CD14-positive monocyte (primary cell): ENCODE measurements around the gene HLA-DOB. TPM values are rescaled to one million over a fixed set of nuclear protein-coding genes. Genes with fewer than 3 reads are reported as not detected.

ENCODE experiments used
- DNase-seq, 3 donors: peaks; one replicate each; pipeline ENCODE4 v3.0.0-alpha.2; 2011 to 2022
- H2AFZ ChIP-seq: 2 replicates; pipeline ENCODE4 v1.6.0; 2012; ENCODE audit warnings: mild to moderate bottlenecking, low read depth, low read length, inconsistent platforms; ENCODE audit not compliant: insufficient read depth, poor library complexity, severe bottlenecking
- H3K27ac ChIP-seq, 2 donors: 1 replicate in 1 of 2; 2 replicates in 1 of 2; pipeline ENCODE4 v1.5.1; 2012 to 2013; ENCODE audit warnings: low read length in 2 of 2, control low read depth in 1 of 2, inconsistent platforms in 1 of 2, low read depth in 1 of 2, mild to moderate bottlenecking in 1 of 2
- H3K27me3 ChIP-seq, 2 donors: one replicate each; pipeline versions ENCODE4 v1.6.0 to v1.6.1; 2011 to 2013; ENCODE audit warnings: low read length in 2 of 2; ENCODE audit not compliant: control insufficient read depth in 2 of 2, insufficient read depth in 2 of 2
- H3K36me3 ChIP-seq, 2 donors: replicated peaks in 1 of 2; 1 replicate in 1 of 2; 2 replicates in 1 of 2; pipeline versions ENCODE4 v1.5.1 to v1.6.1; 2012 to 2013; ENCODE audit warnings: low read length in 2 of 2, control low read depth in 1 of 2, inconsistent platforms in 1 of 2, mild to moderate bottlenecking in 1 of 2; ENCODE audit not compliant: insufficient read depth in 2 of 2, control insufficient read depth in 1 of 2
- H3K4me1 ChIP-seq, 2 donors: 1 replicate in 1 of 2; 2 replicates in 1 of 2; pipeline versions ENCODE4 v1.5.1 to v1.6.1; 2012 to 2013; ENCODE audit warnings: low read length in 2 of 2, control low read depth in 1 of 2, inconsistent platforms in 1 of 2, mild to moderate bottlenecking in 1 of 2, moderate library complexity in 1 of 2; ENCODE audit not compliant: insufficient read depth in 2 of 2, control insufficient read depth in 1 of 2
- H3K4me2 ChIP-seq: replicated peaks from 2 replicates; pipeline ENCODE3; 2012; ENCODE audit warnings: low read length, moderate library complexity, mild to moderate bottlenecking; ENCODE audit not compliant: poor library complexity, severe bottlenecking; ENCODE audit errors: extremely low read depth
- H3K4me3 ChIP-seq, 3 experiments: fragments of 200-600 bp in 1 of 3; sonication (generic) in 1 of 3; replicated peaks in 1 of 3; 1 replicate in 2 of 3; 2 replicates in 1 of 3; pipeline ENCODE4 v1.5.1; 2011 to 2013; ENCODE audit warnings: low read length in 3 of 3, mild to moderate bottlenecking in 3 of 3, control low read depth in 2 of 3, low read depth in 2 of 3, inconsistent platforms in 1 of 3, moderate library complexity in 1 of 3
- H3K79me2 ChIP-seq: 2 replicates; pipeline ENCODE4 v1.6.0; 2012; ENCODE audit warnings: mild to moderate bottlenecking, control low read depth, inconsistent platforms, low read length, moderate library complexity; ENCODE audit not compliant: insufficient read depth
- H3K9ac ChIP-seq: 2 replicates; pipeline ENCODE4 v1.6.0; 2017; ENCODE audit warnings: low read length, mild to moderate bottlenecking; ENCODE audit not compliant: insufficient read depth, poor library complexity, severe bottlenecking
- H3K9me3 ChIP-seq, 2 donors: replicated peaks in 1 of 2; 1 replicate in 1 of 2; 2 replicates in 1 of 2; pipeline versions ENCODE4 v1.5.1 to v1.6.1; 2012 to 2013; ENCODE audit warnings: low read length in 2 of 2, control low read depth in 1 of 2; ENCODE audit not compliant: control insufficient read depth in 1 of 2, insufficient read depth in 1 of 2
- H4K20me1 ChIP-seq: 2 replicates; pipeline ENCODE4 v1.6.0; 2012; ENCODE audit warnings: mild to moderate bottlenecking, low read length, control low read depth, moderate library complexity; ENCODE audit not compliant: insufficient read depth
- H3K27ac Mint-ChIP-seq, 7 donors: one replicate each; pipeline ENCODE4 v1.8.0; 2020; ENCODE audit warnings: mild to moderate bottlenecking in 7 of 7, mixed read lengths in 7 of 7, moderate library complexity in 6 of 7, inconsistent platforms in 2 of 7
- H3K27me3 Mint-ChIP-seq, 3 donors: one replicate each; pipeline ENCODE4 v1.8.0; 2021 to 2022; ENCODE audit warnings: low read depth in 3 of 3, mild to moderate bottlenecking in 3 of 3, mixed read lengths in 3 of 3, moderate library complexity in 3 of 3, inconsistent platforms in 1 of 3
- H3K36me3 Mint-ChIP-seq, 2 donors: one replicate each; pipeline ENCODE4 v1.8.0; 2020; ENCODE audit warnings: mixed read lengths in 2 of 2, inconsistent platforms in 1 of 2, mild to moderate bottlenecking in 1 of 2
- H3K4me1 Mint-ChIP-seq: one replicate; pipeline ENCODE4 v1.8.0; 2020; ENCODE audit warnings: mild to moderate bottlenecking, mixed read lengths
- H3K4me3 Mint-ChIP-seq, 2 donors: one replicate each; pipeline ENCODE4 v1.8.0; 2020; ENCODE audit warnings: mild to moderate bottlenecking in 2 of 2, mixed read lengths in 2 of 2, moderate library complexity in 1 of 2
- H3K9me3 Mint-ChIP-seq, 7 donors: one replicate each; pipeline ENCODE4 v1.8.0; 2020 to 2022; ENCODE audit warnings: mixed read lengths in 7 of 7, mild to moderate bottlenecking in 6 of 7, moderate library complexity in 6 of 7, inconsistent platforms in 2 of 7
- WGBS: methylation state at CpG from one replicate; pipeline ENCODE4 v1.1.5; 2013; ENCODE audit warnings: missing lambda C conversion rate; ENCODE audit not compliant: insufficient coverage; 5-methylcytosine and 5-hydroxymethylcytosine counted together
- intact Hi-C, 2 donors: fragments of 100-400 bp; cut with micrococcal nuclease; formaldehyde crosslinking; loops; one replicate each; pipeline versions ENCODE4 v1.15.0 to v1.15.1; 2023
- polyA plus RNA-seq, 3 donors: library from polyadenylated mRNA; depleted of rRNA in 1 of 3; unstranded in 2 of 3; stranded (reverse) in 1 of 3; fragments of 300-500 nt in 2 of 3; fragments of >200 nt in 1 of 3; fragmentation: Illumina TruSeq in 2 of 3; gene quantifications; 1 replicate in 2 of 3; 2 replicates in 1 of 3; pipeline ENCODE4 v1.2.3, GENCODE V29; 2012 to 2021
- TF ChIP-seq, protein P1 (sequence below): fragments of 200-600 bp; IDR thresholded peaks from one replicate; pipeline ENCODE4 v1.8.0; 2022; ENCODE audit warnings: antibody characterized with exemption, mild to moderate bottlenecking

The HLA-DOB gene
- polyA plus RNA-seq, 3 donors, result 0.25 to 6.2 (median 0.64) TPM

DNA sequence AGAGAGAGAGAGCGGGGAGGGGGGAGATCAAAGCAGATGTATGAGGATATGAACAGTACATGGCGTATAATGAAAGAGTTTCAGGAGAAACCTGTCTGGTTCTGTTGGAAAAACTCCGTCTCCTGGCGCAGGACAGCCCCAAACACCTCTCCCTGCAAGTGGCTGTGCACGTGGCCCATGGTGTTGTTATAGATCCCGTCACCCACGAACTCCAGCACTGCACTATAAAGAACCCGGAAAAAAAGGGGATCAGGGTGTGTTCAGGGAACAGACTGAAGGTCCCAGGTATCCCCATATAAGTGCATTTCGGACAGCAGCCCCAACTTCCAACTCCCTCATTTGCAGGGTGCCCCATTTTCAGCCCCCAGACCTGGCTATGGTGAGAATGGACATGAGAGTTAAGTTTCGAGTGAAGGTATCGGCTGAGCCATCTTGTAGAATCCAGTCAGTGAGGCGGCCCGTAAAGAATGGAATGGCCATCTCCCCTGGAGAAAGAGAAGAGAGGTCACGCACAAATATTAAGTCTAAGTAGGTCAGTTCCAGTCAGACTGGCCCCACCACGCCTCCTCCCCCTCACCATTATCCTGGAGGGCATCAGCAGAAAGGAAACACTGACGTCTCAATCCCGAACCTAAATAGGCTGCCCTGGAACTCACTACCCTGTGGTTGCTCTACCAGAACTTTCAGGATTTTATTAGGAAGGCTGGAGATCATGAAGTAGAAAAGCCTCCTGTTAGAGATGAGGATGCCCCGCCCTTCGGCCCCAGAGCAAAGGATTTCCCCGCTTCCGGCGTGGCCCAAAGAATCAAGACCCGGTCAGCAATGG, 35.4 kb upstream of the HLA-DOB start:
- WGBS, result 51% methylated on average over 13 of the region's 23 CpGs
- intact Hi-C loops, result loop anchor here in 1 of 2 donors (2.0 kb wide), 1 partner anchor 13 kb away; the partner anchor contains the start of gene TAP2
- H3K4me2 ChIP-seq, result peak overlapping the region; percentile 96
- peak overlapping the region; percentile 80 for H2AFZ ChIP-seq
- DNase-seq, result peak in 1 of 3 donors; percentile 41
- H3K79me2 ChIP-seq, result peaks cover 93% of the 10 kb centered on the region
- H3K4me3 ChIP-seq, result peak overlapping the region; percentile 79 to 99 (median 98)
- H3K27ac ChIP-seq, result peak overlapping the region; percentile 93 to 99
- TF ChIP-seq, protein P1, sequence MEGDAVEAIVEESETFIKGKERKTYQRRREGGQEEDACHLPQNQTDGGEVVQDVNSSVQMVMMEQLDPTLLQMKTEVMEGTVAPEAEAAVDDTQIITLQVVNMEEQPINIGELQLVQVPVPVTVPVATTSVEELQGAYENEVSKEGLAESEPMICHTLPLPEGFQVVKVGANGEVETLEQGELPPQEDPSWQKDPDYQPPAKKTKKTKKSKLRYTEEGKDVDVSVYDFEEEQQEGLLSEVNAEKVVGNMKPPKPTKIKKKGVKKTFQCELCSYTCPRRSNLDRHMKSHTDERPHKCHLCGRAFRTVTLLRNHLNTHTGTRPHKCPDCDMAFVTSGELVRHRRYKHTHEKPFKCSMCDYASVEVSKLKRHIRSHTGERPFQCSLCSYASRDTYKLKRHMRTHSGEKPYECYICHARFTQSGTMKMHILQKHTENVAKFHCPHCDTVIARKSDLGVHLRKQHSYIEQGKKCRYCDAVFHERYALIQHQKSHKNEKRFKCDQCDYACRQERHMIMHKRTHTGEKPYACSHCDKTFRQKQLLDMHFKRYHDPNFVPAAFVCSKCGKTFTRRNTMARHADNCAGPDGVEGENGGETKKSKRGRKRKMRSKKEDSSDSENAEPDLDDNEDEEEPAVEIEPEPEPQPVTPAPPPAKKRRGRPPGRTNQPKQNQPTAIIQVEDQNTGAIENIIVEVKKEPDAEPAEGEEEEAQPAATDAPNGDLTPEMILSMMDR, result no peak
- Mint-ChIP-seq H3K27me3 (peaks cover 0 to 5% (median 1%) of the 10 kb centered on the region in 3 donors), H3K27ac (peak overlapping the region; percentile 96 to 100 (median 98)), H3K4me3 (peak overlapping the region; percentile 99 to 100), H3K9me3 (peaks cover 0 to 8% (median 3%) of the 10 kb centered on the region in 7 donors), H3K36me3 (peaks cover 59 to 63% of the 10 kb centered on the region in 2 donors), H3K4me1 (peaks cover 69% of the 10 kb centered on the region)
- no peaks in the 10 kb centered on the region for H3K9me3 ChIP-seq
- H4K20me1 ChIP-seq, result peaks cover 68% of the 10 kb centered on the region
- H3K36me3 ChIP-seq, result peaks cover 46 to 67% of the 10 kb centered on the region in 2 donors
- peaks cover 42 to 61% of the 10 kb centered on the region in 2 donors for H3K4me1 ChIP-seq
- no peaks in the 10 kb centered on the region for H3K27me3 ChIP-seq
- peak overlapping the region; percentile 92 for H3K9ac ChIP-seq

GRCh38 chr6:32851025-32851424, 34.2 kb upstream of the HLA-DOB start:
- H3K4me2 ChIP-seq, result peak overlapping the region; percentile 96
- TF ChIP-seq, protein P1, result no peak
- no peaks in the 10 kb centered on the region for H3K9me3 ChIP-seq
- no peaks in the 10 kb centered on the region for H3K27me3 ChIP-seq
- peaks cover 0 to 10% (median 3%) of the 10 kb centered on the region in 7 donors for H3K9me3 Mint-ChIP-seq
- peak overlapping the region in 1 of 3 experiments; percentile 98 for H3K4me3 ChIP-seq
- no peak overlapping the region for H2AFZ ChIP-seq
- WGBS, result 100% methylated on average over 2 of the region's 4 CpGs
- peaks cover 63 to 66% of the 10 kb centered on the region in 2 donors for H3K36me3 Mint-ChIP-seq
- intact Hi-C loops, result no loop called here
- H3K9ac ChIP-seq, result no peak overlapping the region
- H3K79me2 ChIP-seq, result peaks cover 96% of the 10 kb centered on the region
- no peak for DNase-seq
- H3K27me3 Mint-ChIP-seq, result peaks cover 0 to 5% (median 1%) of the 10 kb centered on the region in 3 donors
- H3K27ac ChIP-seq, result no peak overlapping the region
- peaks cover 77% of the 10 kb centered on the region for H4K20me1 ChIP-seq
- H3K4me1 Mint-ChIP-seq, result peaks cover 77% of the 10 kb centered on the region
- H3K4me1 ChIP-seq, result peaks cover 54 to 68% of the 10 kb centered on the region in 2 donors
- H3K36me3 ChIP-seq, result peaks cover 52 to 67% of the 10 kb centered on the region in 2 donors
- peak overlapping the region in 2 of 7 donors; percentile 37 to 51 for H3K27ac Mint-ChIP-seq
- peak overlapping the region; percentile 4 to 59 for H3K4me3 Mint-ChIP-seq
